Psoas muscle (tissue), 8 donors: Measurements from ENCODE around the gene VAC14. TPM values are rescaled to one million over a fixed set of nuclear protein-coding genes. Genes with fewer than 3 reads are reported as not detected.

Experiments
- ATAC-seq, 4 donors: fragments of 200-7000 bp; cut with Tn5 transposase; one replicate each; pipeline ENCODE4 v1.9.1; 2020; ENCODE audit warnings: moderate library complexity in 3 of 4, mild to moderate bottlenecking in 2 of 4
- DNase-seq, 2 donors: peaks; one replicate each; pipeline ENCODE4 v3.0.0-alpha.2; 2020
- H3K27ac ChIP-seq: fragments of 200-600 bp; one replicate; pipeline ENCODE4 v1.8.0; 2022
- H3K27me3 ChIP-seq, 3 donors: fragments of 200-600 bp in 1 of 3; one replicate each; pipeline versions ENCODE4 v1.6.1 to v1.8.0; 2013 to 2022; ENCODE audit warnings: low read length in 2 of 3, mild to moderate bottlenecking in 2 of 3, moderate library complexity in 1 of 3; ENCODE audit not compliant: insufficient read depth in 3 of 3
- H3K36me3 ChIP-seq, 2 donors: fragments of 200-600 bp in 1 of 2; one replicate each; pipeline versions ENCODE4 v1.6.1 to v1.8.0; 2013 to 2022; ENCODE audit warnings: low read depth in 1 of 2, mild to moderate bottlenecking in 1 of 2, moderate library complexity in 1 of 2; ENCODE audit not compliant: insufficient read depth in 1 of 2
- H3K4me1 ChIP-seq: fragments of 200-600 bp; one replicate; pipeline ENCODE4 v1.8.0; 2022
- H3K4me3 ChIP-seq: fragments of 200-600 bp; one replicate; pipeline ENCODE4 v1.8.0; 2022; ENCODE audit warnings: mild to moderate bottlenecking
- H3K9me3 ChIP-seq: fragments of 200-600 bp; one replicate; pipeline ENCODE4 v1.8.0; 2022
- WGBS, 3 donors: extraction: QIAGEN DNeasy Blood & Tissue Kit; methylation state at CpG; one replicate each; pipeline versions ENCODE4 v1.1.6 to v1.1.7; 2013; 5-methylcytosine and 5-hydroxymethylcytosine counted together
- intact Hi-C, 2 donors: fragments of 100-400 bp; cut with DNase I; formaldehyde crosslinking; loops; one replicate each; pipeline versions ENCODE4 v1.11.0 to v1.14.2; 2022
- polyA plus RNA-seq, 3 donors: library from polyadenylated mRNA; stranded (reverse); fragments of 200-250 nt; gene quantifications; one replicate each; pipeline ENCODE4 v1.2.3, GENCODE V29; 2013
- total RNA-seq, 4 donors: library from RNA; stranded (reverse); fragmentation: NEBNext Ultra II Directional in 2 of 4; extraction: Animal tissue kit (Norgen Biotek cat#: 25700) in 2 of 4; gene quantifications; one replicate each; pipeline versions ENCODE4 v1.2.1 to v1.2.4, GENCODE V29; 2021 to 2023
- TF ChIP-seq, protein P1 (sequence below): fragments of 200-600 bp; IDR thresholded peaks from one replicate; pipeline ENCODE4 v1.8.0; 2022; ENCODE audit warnings: antibody characterized with exemption
- donor health status: healthy with polysubstance abuse.
- donor health status: DM: no; HTN: no; CAD: no; lungs with moderate emphysema.
- donor health status: Bipolar disorder and iron deficiency.
- donor health status: healthy.
- donor health status: DM: yes; HTN: yes; CAD: no.
- donor health status: DM: no; HTN: no; CAD: no.
- donor health status: DM: no; HTN: no; CAD: no.
- donor health status: DM: yes; HTN: yes; CAD: no.

The VAC14 gene
- total and polyA plus RNA-seq, 7 donors = 19.9 to 24.3 (median 23.0) TPM

DNA sequence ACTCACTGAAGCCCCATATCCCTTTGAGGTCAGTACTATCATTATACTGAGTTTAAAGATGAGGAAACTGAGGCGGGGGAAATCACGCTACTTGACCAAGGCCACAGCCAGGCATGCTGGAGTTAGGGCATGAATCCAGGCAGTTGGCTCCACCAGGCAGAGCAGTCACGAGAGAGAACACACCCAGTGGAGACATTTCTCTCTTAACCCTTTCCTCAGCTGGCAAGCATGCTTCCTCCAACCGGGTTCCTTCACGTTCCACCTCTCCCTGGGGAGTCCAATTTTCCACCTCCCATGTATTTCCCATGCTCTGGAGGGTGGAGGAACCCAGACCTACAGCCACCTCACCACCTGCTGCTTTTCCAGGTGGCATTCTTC lies 32.8 kb downstream of the VAC14 start:
- 50 to 75% (median 50%) methylated on average over 5 of the region's 5 CpGs for WGBS, 3 donors
- no peak for ATAC-seq
- intact Hi-C loops = no loop called here
- Histone ChIP-seq H3K36me3 (peaks cover 0 to 9% of the 10 kb centered on the region in 2 donors), H3K4me3 (no peak overlapping the region), H3K27ac (peak overlapping the region; percentile 41), H3K27me3 (no peaks in the 10 kb centered on the region), H3K9me3 (no peaks in the 10 kb centered on the region), H3K4me1 (peaks cover 47% of the 10 kb centered on the region)
- no peak for DNase-seq
- TF ChIP-seq, protein P1, sequence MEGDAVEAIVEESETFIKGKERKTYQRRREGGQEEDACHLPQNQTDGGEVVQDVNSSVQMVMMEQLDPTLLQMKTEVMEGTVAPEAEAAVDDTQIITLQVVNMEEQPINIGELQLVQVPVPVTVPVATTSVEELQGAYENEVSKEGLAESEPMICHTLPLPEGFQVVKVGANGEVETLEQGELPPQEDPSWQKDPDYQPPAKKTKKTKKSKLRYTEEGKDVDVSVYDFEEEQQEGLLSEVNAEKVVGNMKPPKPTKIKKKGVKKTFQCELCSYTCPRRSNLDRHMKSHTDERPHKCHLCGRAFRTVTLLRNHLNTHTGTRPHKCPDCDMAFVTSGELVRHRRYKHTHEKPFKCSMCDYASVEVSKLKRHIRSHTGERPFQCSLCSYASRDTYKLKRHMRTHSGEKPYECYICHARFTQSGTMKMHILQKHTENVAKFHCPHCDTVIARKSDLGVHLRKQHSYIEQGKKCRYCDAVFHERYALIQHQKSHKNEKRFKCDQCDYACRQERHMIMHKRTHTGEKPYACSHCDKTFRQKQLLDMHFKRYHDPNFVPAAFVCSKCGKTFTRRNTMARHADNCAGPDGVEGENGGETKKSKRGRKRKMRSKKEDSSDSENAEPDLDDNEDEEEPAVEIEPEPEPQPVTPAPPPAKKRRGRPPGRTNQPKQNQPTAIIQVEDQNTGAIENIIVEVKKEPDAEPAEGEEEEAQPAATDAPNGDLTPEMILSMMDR = no peak

DNA sequence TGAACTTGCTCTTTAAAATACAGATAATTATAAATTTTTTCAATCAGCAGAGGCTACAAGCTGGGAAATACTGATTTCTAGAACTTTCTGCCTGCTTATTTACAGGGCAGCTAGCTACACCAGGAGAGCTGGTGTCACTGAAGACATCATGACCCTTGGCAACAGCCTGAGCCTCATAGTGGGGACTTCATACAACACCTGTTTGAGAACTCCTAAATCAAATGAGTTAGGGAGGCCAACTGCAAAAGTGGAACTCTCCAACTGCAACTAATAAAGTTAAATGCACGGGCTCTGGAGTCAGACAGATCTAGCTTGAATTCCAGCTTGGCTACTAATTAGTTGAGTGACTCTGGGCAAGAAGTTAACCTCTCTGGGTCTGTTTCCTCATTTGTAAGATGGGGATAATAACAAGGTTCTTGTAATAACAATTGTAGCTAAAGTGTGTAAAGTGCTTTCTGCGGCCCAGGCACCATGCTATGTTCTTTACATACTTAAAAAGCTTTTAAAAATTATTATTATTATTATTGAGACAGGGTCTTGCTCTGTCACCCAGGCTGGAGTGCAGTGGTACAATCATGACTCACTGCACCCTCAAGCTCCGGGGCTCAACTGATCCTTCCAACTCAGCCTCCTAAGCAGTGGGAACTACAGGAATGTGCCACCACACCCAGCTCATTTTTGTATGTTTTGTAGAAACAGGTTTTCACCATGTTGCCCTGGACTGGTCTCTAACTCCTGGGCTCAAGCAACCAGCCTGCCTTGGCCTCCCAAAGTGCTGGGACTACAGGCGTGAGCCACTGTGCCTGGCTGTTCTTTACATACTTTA lies 33.4 kb downstream of the VAC14 start:
- H3K27ac ChIP-seq = peak overlapping the region; percentile 41
- no peaks in the 10 kb centered on the region for H3K27me3 ChIP-seq
- H3K9me3 ChIP-seq = no peaks in the 10 kb centered on the region
- no peak for DNase-seq
- peak in 1 of 4 donors; percentile 17 for ATAC-seq
- intact Hi-C loops = no loop called here
- H3K4me3 ChIP-seq = no peak overlapping the region
- WGBS, 3 donors = 66 to 70% (median 68%) methylated on average over 4 of the region's 4 CpGs
- H3K4me1 ChIP-seq = peaks cover 41% of the 10 kb centered on the region
- TF ChIP-seq, protein P1 = no peak
- peaks cover 0 to 11% of the 10 kb centered on the region in 2 donors for H3K36me3 ChIP-seq

DNA sequence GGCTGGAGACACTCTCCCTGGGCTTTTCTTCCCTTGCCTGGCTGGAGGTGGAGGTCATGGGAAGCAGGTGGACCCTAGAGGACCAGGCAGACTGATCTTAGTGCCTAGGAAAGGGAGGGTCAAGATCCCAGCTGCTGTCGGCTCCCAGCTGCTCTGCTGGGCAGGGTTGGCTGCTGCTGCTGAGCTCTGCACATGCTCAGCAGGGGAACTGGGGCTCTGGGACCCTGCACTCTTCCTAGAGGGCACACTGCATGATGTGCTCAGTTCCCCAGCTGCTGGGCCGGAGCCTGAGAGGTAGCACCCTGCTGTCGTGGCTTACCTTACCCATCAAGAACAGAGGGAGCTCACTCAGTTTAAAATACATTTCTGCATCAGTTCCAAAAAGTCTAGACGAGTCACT lies 34.3 kb downstream of the VAC14 start:
- TF ChIP-seq, protein P1 = no peak
- WGBS, 3 donors = 65 to 82% (median 80%) methylated on average over 4 of the region's 4 CpGs
- DNase-seq (no peak), ATAC-seq (no peak)
- Histone ChIP-seq H3K9me3 (no peaks in the 10 kb centered on the region), H3K36me3 (peaks cover 0 to 20% of the 10 kb centered on the region in 2 donors), H3K27me3 (no peaks in the 10 kb centered on the region), H3K27ac (no peak overlapping the region), H3K4me3 (no peak overlapping the region), H3K4me1 (peaks cover 34% of the 10 kb centered on the region)
- intact Hi-C loops = no loop called here

DNA sequence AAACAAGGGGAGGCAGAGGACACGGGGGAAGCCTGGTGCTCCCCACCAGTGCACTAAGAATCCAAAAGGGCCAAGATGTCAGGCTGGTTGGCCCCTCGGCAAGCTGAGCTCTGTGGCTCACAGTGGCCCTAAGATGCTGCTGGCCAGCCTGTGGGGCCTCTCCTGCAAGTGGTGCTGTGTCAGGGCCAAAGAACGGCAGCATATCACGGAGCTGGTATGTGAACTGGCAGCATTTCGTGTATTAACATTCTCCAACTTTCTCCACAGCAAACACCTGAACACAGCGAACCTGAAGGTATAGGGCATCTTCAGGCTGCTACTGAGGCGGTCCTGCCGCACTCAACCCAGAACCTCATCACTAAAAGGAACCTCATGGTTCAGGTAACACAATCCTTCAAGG lies 34.8 kb downstream of the VAC14 start:
- Histone ChIP-seq H3K27ac (no peak overlapping the region), H3K36me3 (peaks cover 0 to 22% of the 10 kb centered on the region in 2 donors), H3K4me3 (no peak overlapping the region), H3K4me1 (peaks cover 29% of the 10 kb centered on the region), H3K9me3 (no peaks in the 10 kb centered on the region), H3K27me3 (no peaks in the 10 kb centered on the region)
- ATAC-seq = no peak
- no peak for DNase-seq
- TF ChIP-seq, protein P1 = no peak
- 79 to 84% (median 81%) methylated on average over 8 of the region's 8 CpGs for WGBS, 3 donors
- intact Hi-C loops = no loop called here
